Measurements from ENCODE around the gene SHB. TPM values are rescaled to one million over a fixed set of nuclear protein-coding genes. Genes with fewer than 3 reads are reported as not detected.

SHB gene
- total and polyA plus RNA-seq, 2 of the 13 experiments (the other 11 are each of a cell fraction or from before 2014, with no cell fraction given) = 19.4 to 20.7 TPM

DNA sequence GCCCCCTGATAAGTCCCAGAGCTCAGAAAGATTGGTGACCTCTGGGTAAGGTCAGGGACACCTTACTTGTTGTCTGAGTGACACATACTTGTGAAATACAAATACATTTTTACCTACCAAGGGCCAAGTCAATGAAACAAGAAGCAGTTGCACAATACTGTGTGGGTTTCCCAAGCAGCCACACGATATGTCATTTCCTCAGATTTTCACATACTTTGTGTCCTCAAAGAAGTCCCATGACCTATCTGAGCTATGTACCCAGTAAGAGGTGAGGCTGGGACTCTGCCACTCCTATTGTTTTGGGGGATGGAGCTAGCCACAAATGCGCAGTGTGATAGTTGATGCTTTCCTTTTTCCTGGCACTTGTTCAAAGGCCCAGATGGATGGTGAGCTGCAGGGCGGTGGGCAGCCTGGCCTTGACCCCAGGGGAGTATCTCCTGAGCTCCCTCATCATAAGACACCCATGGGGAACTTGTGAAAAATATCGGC is 160.3 kb downstream of the SHB start (continued):
- no peak for TF ChIP-seq KDM3A (CRISPR knock-in tag; IDR thresholded peaks at IDR 0.05; ENCODE audit: low read depth)
- TF ChIP-seq ZNF276 (CRISPR knock-in tag; IDR thresholded peaks at IDR 0.05; ENCODE audit: low read depth) = no peak
- TF ChIP-seq ZNF780A (CRISPR knock-in tag; IDR thresholded peaks at IDR 0.05) = 0 out of 2 replicates have a peak, but pooled peaks have one; percentile 35
- no peak for TF ChIP-seq RAD21 (CRISPR knock-in tag; IDR thresholded peaks at IDR 0.05)
- peak; percentile 94 for TF ChIP-seq RXRB (CRISPR knock-in tag; IDR thresholded peaks at IDR 0.05; ENCODE audit: borderline replicate concordance)
- peak; percentile 48; the same call in 1 of the 2 replicates for TF ChIP-seq SOX13 (IDR thresholded peaks at IDR 0.05)
- TF ChIP-seq SOX13 (CRISPR knock-in tag; conservative IDR thresholded peaks at IDR 0.05 in 1 of 2, IDR thresholded peaks at IDR 0.05 in 1 of 2) = peak in 1 of 2 experiments; percentile 80; a peak in 2 of 4 replicates
- peak; percentile 83 for TF ChIP-seq JUND (CRISPR knock-in tag; IDR thresholded peaks at IDR 0.05)
- TF ChIP-seq ZNF652 (CRISPR knock-in tag; IDR thresholded peaks at IDR 0.05; ENCODE audit: borderline replicate concordance, low read depth) = no peak
- no peak for TF ChIP-seq HNRNPL (IDR thresholded peaks at IDR 0.05; ENCODE audit: low read depth, low read length)
- TF ChIP-seq SSRP1 (CRISPR knock-in tag; IDR thresholded peaks at IDR 0.05) = 0 out of 2 replicates have a peak, but pooled peaks have one; percentile 68
- TF ChIP-seq, protein P1, sequence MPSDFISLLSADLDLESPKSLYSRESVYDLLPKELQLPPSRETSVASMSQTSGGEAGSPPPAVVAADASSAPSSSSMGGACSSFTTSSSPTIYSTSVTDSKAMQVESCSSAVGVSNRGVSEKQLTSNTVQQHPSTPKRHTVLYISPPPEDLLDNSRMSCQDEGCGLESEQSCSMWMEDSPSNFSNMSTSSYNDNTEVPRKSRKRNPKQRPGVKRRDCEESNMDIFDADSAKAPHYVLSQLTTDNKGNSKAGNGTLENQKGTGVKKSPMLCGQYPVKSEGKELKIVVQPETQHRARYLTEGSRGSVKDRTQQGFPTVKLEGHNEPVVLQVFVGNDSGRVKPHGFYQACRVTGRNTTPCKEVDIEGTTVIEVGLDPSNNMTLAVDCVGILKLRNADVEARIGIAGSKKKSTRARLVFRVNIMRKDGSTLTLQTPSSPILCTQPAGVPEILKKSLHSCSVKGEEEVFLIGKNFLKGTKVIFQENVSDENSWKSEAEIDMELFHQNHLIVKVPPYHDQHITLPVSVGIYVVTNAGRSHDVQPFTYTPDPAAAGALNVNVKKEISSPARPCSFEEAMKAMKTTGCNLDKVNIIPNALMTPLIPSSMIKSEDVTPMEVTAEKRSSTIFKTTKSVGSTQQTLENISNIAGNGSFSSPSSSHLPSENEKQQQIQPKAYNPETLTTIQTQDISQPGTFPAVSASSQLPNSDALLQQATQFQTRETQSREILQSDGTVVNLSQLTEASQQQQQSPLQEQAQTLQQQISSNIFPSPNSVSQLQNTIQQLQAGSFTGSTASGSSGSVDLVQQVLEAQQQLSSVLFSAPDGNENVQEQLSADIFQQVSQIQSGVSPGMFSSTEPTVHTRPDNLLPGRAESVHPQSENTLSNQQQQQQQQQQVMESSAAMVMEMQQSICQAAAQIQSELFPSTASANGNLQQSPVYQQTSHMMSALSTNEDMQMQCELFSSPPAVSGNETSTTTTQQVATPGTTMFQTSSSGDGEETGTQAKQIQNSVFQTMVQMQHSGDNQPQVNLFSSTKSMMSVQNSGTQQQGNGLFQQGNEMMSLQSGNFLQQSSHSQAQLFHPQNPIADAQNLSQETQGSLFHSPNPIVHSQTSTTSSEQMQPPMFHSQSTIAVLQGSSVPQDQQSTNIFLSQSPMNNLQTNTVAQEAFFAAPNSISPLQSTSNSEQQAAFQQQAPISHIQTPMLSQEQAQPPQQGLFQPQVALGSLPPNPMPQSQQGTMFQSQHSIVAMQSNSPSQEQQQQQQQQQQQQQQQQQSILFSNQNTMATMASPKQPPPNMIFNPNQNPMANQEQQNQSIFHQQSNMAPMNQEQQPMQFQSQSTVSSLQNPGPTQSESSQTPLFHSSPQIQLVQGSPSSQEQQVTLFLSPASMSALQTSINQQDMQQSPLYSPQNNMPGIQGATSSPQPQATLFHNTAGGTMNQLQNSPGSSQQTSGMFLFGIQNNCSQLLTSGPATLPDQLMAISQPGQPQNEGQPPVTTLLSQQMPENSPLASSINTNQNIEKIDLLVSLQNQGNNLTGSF (CRISPR knock-in tag; IDR thresholded peaks at IDR 0.05) = no peak
- no peak for TF ChIP-seq RBFOX2 (IDR thresholded peaks at IDR 0.05; ENCODE audit: low read depth, low read length)
- no peak for TF ChIP-seq ZNF615 (CRISPR knock-in tag; IDR thresholded peaks at IDR 0.05; ENCODE audit: borderline replicate concordance)
- no peak for TF ChIP-seq IRF2 (CRISPR knock-in tag; IDR thresholded peaks at IDR 0.05)
- TF ChIP-seq POGZ (CRISPR knock-in tag; IDR thresholded peaks at IDR 0.05) = no peak
- no peak for TF ChIP-seq ZNF563 (CRISPR knock-in tag; IDR thresholded peaks at IDR 0.05)
- peak; percentile 25; the same call in 1 of the 2 replicates for TF ChIP-seq KDM6A (CRISPR knock-in tag; IDR thresholded peaks at IDR 0.05; ENCODE audit: low read depth)
- 0 out of 2 replicates have a peak, but pooled peaks have one; percentile 62 for TF ChIP-seq MED13 (CRISPR knock-in tag; IDR thresholded peaks at IDR 0.05)
- no peak for TF ChIP-seq ZNF337 (CRISPR knock-in tag; IDR thresholded peaks at IDR 0.05; ENCODE audit: borderline replicate concordance, low read depth)
- peak; percentile 100 for TF ChIP-seq CEBPB (IDR thresholded peaks at IDR 0.05; ENCODE audit: borderline replicate concordance, low read depth, low read length)
- TF ChIP-seq CREB1 (IDR thresholded peaks at IDR 0.05) = no peak
- peak; percentile 77 for TF ChIP-seq CREB1 (CRISPR knock-in tag; IDR thresholded peaks at IDR 0.05)
- TF ChIP-seq CENPBD1 (CRISPR knock-in tag; IDR thresholded peaks at IDR 0.05; ENCODE audit: borderline replicate concordance, low read depth) = no peak
- TF ChIP-seq FOXA1 (IDR thresholded peaks at IDR 0.05) = peak; percentile 56
- peak; percentile 96 for TF ChIP-seq FOXA1 (CRISPR knock-in tag; IDR thresholded peaks at IDR 0.05)
- TF ChIP-seq NFYB (CRISPR knock-in tag; IDR thresholded peaks at IDR 0.05) = no peak

Data from HepG2 (cell line).